Stimulated activated CD8-positive, alpha-beta memory T cell treated with anti-CD3 and anti-CD28 coated beads, Interleukin-7, amount 100 ng/mL, for 4 hours (primary cell): ENCODE results near the gene SMIM8.
"Not testable (repeated sequence)": the region's sequence is repeated elsewhere in the genome, so short reads cannot be mapped to it uniquely, and the experiment has no call there.

Experiments used
- DNase-seq, 2 donors: peaks; one replicate each; pipeline ENCODE4 v3.0.0-alpha.2; 2020; ENCODE audit warnings: low read depth in 2 of 2

The SMIM8 gene

DNA sequence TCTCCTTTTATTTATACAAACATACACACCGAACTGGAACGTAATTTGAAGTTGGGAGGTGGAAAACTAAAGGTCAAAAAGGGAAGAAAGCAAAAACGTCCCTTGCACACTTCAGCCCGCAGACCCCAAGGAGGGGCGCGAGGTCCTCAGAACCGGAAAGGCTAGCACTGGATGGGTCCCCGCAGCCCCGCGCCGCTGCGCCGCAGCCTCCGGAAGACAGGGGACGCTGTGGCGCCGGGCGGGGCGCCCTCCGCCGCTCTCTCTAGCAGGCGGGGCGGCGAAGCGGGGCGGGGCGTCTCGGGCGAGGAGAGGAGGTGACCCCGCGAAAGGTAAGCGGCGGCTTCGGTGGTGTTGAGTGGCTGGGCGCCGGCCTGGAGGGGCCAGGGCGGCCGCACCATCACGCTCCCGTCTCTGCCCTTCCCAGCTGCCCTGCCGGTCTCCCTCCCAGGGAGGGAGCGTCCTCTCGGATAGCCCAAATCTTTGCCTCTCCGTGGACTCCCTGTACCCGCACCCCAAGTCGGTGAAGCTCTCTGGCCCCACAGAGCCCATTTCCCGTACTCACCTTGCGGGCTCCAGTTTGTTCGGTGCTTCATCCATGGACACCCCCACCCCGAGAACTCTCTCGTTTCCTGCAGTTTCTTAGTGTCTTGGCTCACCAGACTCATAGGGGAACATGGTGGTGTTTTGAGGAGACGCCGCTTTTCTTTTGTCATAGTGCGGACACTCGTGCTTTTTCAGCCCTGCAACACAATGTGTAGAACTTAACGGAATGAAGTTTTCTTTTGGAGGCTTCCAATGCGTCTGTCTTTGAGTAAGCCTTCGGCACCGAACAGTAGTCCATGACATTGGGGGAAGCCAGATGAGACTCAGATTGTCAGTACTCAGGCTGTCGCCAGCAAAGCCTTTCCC, at the start of gene SMIM8:
Gene SMIM8 (plus strand): TSS at position 285 of the 909 bp plus-strand sequence. CDS start 14,444 bp downstream, outside the sequence.
- DNase-seq: peak; percentile 54 to 80

- no peak for DNase-seq
Measured at GRCh38 chr6:87274660-87275274, 47.6 kb upstream of the SMIM8 start.

DNA sequence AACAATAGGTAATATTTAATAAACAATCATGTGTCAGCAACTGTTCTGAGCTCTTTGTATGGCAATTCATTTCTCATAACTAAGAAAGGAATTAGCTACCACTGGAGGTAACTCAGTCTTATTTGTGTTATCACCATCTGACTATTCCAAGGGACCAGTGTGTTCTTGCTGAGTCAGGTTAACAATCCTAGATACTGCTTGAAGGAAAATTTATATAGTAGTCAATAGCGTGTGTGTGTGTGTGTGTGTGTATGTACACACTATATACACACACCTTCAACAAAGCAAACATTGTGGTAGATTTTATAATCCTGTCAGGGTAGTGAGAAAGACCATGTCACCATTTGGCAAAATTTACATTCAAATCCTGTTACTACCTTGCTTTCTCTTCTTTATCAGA, 45.8 kb upstream of the SMIM8 start:
- no peak for DNase-seq

DNA sequence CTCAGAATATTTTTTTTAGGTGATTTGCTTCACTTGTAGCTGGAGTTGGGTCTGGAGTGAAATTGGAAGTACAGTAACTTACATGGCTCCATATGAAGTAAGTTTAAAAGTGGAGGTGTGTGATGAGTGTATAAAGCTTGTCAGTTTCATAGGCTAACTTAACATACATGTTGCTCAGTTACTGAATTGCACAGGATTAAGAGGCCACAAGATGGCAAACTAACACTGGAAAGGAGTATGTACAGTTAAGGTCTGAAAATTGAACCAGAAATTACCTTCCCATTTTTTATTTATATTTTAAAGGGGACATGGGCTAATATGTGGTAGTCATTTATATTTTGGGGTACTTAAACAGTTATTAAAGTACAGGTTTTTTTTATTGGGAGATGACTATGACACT, 45.3 kb upstream of the SMIM8 start:
- DNase-seq: no peak

- DNase-seq: no peak
Measured at GRCh38 chr6:87279196-87279595, 43.2 kb upstream of the SMIM8 start.

DNA sequence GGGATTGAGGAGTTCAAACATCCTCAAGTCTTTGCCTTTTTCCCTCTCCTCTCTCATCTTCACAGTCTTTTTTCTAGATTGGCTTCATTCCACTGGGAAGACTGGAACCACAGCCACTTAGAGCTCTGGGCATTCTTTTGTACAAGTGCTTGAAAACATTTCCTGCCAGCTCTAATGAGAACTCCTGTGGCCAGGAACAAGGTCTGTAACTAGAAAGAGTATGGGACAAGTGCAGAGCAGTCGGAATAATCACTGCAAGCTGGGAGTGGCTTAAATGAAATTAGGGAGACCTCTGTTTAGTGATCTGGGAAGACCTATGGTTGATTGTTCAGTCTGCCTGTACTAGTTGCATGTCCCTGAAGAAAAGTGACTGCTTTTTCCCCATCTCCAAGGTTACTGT, 41.0 kb upstream of the SMIM8 start:
- no peak for DNase-seq

- no peak for DNase-seq
Measured at GRCh38 chr6:87282743-87283142, 39.6 kb upstream of the SMIM8 start.

GRCh38 chr6:87283461-87283860, 38.9 kb upstream of the SMIM8 start:
- no peak for DNase-seq

DNA sequence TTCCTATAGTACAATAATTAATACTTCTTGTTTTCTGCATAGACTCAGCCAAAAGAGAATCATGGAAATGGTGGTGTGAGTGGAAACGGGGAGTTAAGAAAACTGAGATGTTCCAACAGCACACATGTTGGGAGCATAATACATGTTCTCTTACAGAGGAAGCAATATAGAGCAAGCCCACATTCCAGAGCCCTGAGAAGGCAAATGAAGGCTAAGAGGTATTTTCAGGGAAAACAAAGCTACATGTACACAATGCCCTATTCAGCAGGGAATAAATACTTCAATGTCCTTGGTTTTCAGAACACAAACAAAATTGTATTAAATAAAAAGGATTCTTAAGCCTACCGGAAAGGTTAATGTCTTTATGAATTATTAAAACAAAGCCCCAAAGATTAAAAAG, 35.1 kb upstream of the SMIM8 start:
- DNase-seq: no peak

DNA sequence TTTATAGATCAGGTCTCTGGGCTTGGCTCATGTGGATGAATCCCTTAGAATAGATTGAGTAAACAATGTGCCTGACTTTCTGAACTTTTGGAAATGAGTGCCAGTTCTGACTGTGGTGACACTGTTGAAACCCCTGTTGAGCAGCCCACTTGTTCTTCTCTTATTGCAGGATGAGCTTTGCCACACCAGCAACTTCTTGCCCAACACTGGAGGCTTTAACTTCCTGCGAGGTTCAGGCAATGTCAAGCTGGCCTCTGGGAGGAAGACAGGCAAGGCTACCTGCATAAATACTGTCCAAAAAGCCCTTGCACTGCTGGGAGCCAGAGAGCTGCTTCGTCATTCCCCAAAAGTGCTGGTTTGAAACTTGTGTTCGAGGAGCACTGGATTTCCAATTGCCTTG, 32.8 kb upstream of the SMIM8 start:
- no peak for DNase-seq

- no peak for DNase-seq
Measured at GRCh38 chr6:87291883-87292282, 30.5 kb upstream of the SMIM8 start.

DNA sequence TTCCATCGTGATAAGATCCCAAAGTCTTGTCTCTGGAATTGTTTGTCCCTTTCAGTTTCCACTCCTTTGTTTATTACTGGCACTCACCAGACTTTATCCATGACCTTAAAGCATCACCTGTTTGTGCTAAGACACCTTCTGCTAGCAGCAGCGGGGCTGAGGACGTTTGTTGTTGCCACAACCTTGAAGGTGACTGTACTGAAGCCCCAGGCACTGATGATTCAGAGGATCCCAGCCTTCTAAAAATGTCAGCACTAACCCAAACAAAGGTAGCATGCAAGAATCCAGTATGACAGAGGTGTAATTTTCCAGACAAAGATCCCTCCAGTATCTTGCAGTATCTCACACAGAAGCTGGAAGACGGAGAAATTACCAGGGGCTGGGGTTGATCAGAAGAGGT, 28.9 kb upstream of the SMIM8 start:
- no peak for DNase-seq

- no peak for DNase-seq
Measured at GRCh38 chr6:87297119-87297518, 25.3 kb upstream of the SMIM8 start.

GRCh38 chr6:87301277-87301676, 21.1 kb upstream of the SMIM8 start:
- DNase-seq: not testable (repeated sequence)

- DNase-seq: no peak
Measured at GRCh38 chr6:87308970-87309369, 13.4 kb upstream of the SMIM8 start.

GRCh38 chr6:87312860-87313259, 9.5 kb upstream of the SMIM8 start:
- no peak for DNase-seq

DNA sequence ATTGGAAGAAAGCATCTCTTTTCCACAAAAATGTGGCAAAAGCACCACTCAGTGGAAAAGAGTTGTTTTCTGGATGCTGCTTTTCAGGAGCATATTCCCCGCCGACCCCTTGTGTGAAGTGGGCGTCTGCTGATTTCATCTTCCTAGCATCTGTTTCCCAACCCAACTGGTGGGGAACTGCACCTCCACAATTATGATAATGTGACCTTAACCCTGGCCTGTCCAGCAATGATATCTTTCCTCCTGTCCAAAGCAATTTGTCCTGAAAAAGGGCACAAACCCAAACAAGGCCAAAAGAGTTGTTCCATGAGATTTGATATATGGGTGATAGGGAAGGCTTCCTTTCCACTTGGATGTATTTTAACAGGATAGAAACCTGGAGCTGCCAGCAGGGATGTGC, 7.3 kb upstream of the SMIM8 start:
- no peak for DNase-seq

DNA sequence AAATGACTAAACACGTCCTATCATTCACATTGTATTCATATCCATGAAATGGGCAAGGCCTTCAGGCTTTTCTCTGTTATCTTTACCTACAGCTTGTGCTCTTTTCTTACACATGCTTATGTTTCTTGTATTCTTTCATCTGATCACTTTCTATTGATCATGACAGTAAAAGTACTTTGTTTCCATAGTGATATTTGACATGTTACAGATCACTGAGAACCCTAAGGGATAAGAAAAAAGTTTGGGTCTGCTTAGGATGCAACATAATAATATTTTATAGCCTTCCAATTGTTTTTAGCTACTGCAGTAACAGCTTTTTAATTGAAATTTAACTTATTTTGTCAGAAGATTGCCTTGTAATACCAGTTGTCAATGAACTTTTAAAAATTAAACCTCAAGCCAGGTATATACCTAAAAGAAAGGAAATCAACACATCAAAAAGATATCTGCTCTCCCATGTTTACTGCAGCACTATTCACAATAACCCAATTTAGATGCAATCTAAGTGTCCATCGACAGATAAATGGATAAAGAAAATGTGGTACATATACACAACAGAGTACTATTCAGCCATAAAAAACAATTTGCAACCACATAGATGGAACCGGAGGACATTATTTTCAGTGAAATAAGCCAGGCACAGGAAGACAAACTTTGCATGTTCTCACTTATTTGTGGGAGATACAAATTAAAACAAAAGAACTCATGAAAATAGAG, 3.0 kb upstream of the SMIM8 start:
- DNase-seq: no peak

DNA sequence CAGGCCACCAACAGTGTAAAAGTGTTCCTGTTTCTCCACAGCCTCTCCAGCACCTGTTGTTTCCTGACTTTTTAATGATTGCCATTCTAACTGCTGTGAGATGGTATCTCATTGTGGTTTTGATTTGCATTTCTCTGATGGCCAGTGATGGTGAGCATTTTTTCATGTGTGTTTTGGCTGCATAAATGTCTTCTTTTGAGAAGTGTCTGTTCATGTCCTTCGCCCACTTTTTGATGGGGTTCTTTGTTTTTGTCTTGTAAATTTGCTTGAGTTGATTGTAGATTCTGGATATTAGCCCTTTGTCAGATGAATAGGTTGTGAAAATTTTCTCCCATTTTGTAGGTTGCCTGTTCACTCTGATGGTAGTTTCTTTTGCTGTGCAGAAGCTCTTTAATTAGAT, 1.5 kb downstream of the SMIM8 start:
- DNase-seq: not testable (repeated sequence)

DNA sequence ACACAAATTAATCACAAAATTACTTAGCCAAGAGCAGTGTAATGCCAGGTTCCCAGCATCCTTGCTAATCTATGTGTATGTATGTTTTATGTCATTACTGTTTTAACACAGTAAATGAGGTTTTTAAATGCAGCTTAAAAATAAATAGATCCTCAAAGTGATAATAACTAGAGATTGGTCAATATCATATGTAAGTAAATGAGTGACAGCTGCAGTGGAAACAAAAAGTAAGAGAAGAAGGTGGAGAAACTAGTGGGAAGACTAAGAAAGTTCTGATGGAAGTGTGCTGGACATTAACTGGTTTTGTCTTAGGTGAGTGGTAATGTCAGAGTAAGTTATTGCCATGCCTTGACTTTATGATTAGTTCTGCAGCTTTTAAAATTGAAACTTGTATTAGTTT, 8.6 kb downstream of the SMIM8 start:
- no peak for DNase-seq

GRCh38 chr6:87333033-87333432, 10.6 kb downstream of the SMIM8 start:
- no peak for DNase-seq

DNA sequence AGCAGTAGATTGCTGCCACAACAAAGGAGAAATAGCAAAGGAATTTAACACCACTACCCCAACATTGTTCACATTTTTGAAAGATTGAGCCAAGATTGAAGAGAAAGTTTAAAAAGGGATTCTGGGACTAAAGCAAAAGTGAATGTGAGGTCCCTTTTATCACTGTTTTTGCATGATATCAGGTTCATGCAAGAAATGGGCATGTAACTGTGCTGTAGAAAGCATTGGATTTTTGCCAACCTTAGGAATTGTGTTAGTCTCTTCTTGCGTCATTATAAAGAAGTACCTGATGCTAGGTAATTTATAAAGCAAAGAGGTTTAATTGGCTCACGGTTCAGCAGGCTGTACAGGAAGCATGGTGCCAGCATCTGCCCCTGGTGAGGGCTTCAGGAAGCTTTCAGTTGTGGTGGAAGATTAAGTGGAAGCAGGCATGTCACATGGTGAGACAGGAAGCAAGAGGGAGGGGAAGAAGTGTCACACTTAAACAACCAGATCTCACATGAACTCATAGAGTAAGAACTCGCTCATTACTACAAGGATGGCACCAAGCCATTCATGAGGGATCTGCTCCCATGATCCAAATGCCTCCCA, 11.3 kb downstream of the SMIM8 start:
- no peak for DNase-seq
